Hepatocyte (in vitro differentiated cells): Measurements from ENCODE around the gene RGMB.

Source experiments
- CTCF ChIP-seq: fragments of 200-600 bp; sonication (generic); IDR thresholded peaks from 2 replicates; pipeline ENCODE4 v1.5.1; 2016; ENCODE audit warnings: antibody characterized with exemption, mild to moderate bottlenecking; ENCODE audit not compliant: poor library complexity
- EZH2 ChIP-seq: fragments of 200-600 bp; sonication (generic); IDR thresholded peaks from 2 replicates; pipeline ENCODE4 v1.6.1; 2016; ENCODE audit warnings: antibody characterized with exemption, mild to moderate bottlenecking, borderline replicate concordance

- TF ChIP-seq EZH2 (no peak), CTCF (no peak)
These were observed 67.5 kb downstream of the RGMB start for GRCh38 chr5:98840946-98841345.
